Fibroblast of lung (primary cell): ENCODE measurements around the gene GTF3C1.

Experiments used
- CTCF ChIP-seq, 2 donors: IDR thresholded peaks in 1 of 2; conservative IDR thresholded peaks in 1 of 2; 1 replicate in 1 of 2; 2 replicates in 1 of 2; pipeline ENCODE4 v1.5.1; 2011 to 2012; ENCODE audit warnings: low read length in 2 of 2, control low read depth in 1 of 2, inconsistent platforms in 1 of 2, low read depth in 1 of 2, mild to moderate bottlenecking in 1 of 2
- EZH2 ChIP-seq: IDR thresholded peaks from 2 replicates; pipeline ENCODE4 v1.5.1; 2012; ENCODE audit warnings: low read length, control low read depth, mild to moderate bottlenecking; ENCODE audit errors: missing control alignments

GRCh38 chr16:27426423-27427408, 123.0 kb downstream of the GTF3C1 start:
- no peak for TF ChIP-seq EZH2
- peak; percentile 17 to 30 for TF ChIP-seq CTCF (conservative IDR thresholded peaks at IDR 0.05 in 1 of 2, IDR thresholded peaks at IDR 0.05 in 1 of 2; ENCODE audit: low read depth in 1 of 2, low read length in 2 of 2)
